HG03139 (cell line): Measurements from ENCODE around the gene UQCC3.
A peak's percentile ranks its signal among the peaks of the same experiment; 100 is the strongest.
"Not testable (repeated sequence)": the region's sequence is repeated elsewhere in the genome, so short reads cannot be mapped to it uniquely, and the experiment has no call there.

Experiments used
- ATAC-seq: cut with Tn5 transposase; IDR thresholded peaks from one replicate; pipeline ENCODE4 v1.9.1; 2021; ENCODE audit not compliant: unreplicated experiment

Gene UQCC3, protein sequence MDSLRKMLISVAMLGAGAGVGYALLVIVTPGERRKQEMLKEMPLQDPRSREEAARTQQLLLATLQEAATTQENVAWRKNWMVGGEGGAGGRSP

DNA sequence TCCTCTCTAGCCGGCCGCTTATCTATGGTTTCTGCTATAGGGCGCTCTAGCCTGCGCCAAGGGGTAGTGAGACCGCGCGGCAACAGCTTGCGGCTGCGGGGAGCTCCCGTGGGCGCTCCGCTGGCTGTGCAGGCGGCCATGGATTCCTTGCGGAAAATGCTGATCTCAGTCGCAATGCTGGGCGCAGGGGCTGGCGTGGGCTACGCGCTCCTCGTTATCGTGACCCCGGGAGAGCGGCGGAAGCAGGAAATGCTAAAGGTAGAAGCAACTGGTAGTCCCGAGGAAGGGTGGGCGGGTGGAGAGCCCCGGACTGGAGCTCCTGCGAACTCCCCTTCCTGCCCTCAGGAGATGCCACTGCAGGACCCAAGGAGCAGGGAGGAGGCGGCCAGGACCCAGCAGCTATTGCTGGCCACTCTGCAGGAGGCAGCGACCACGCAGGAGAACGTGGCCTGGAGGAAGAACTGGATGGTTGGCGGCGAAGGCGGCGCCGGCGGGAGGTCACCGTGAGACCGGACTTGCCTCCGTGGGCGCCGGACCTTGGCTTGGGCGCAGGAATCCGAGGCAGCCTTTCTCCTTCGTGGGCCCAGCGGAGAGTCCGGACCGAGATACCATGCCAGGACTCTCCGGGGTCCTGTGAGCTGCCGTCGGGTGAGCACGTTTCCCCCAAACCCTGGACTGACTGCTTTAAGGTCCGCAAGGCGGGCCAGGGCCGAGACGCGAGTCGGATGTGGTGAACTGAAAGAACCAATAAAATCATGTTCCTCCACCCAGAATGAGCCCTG, at the start of gene UQCC3, which contains the start of gene LBHD1:
UQCC3 (plus strand) TSS at position 66 of the 782 bp plus-strand sequence; CDS start at position 139, 73 bp downstream.
LBHD1 (minus strand) TSS at position 660 of the 782 bp plus-strand sequence. CDS start 2,236 bp downstream, outside the sequence.
- peak; percentile 46 for ATAC-seq

DNA sequence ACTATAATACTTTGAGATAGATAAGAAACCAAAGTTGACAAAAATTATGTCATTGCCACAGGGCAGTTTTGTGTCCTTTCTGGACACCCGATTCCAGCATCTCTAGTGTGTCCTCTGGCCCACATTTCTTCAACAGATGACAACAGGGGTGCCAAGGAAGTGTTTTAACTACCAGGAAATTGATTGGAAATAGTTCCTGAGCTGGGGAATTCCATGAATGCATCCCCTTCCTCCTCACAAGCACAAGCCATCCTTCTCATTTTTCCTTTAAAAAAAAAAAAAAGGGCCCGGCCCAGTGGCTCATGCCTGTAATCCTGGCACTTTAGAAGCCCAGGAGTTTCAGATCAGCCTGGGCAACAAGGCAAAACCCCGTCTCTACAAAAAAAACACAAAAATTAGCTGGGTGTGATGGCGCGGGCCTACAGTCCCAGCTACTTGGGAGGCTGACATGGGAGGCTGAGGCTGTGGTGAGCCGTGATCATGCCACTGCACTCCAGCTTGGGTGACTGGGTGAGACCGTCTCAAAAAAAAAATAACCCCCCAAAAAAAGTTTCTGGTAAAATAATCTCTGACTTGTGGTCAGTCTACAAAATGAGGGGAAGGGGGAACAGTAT, 48.9 kb upstream of the UQCC3 start:
- no peak for ATAC-seq

DNA sequence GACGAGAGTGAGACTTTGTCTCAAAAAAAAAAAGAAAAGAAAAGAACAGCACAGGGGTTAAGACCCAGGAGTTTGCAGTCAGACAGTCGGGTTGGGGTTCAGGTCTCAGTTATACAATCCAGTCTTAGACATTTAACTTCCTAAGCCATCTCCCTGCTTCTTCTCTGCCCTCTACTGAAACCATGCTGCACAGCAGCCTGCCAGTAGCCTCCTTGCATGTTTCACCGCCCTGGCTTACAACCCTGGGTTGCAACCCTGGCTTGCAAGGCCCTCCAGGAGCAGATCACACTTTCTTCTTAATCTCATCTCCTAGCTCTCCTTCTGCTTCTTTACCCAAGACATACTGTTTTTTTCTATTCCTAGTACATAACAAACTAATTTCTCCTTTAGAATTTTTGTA, 43.8 kb upstream of the UQCC3 start:
- ATAC-seq = no peak

DNA sequence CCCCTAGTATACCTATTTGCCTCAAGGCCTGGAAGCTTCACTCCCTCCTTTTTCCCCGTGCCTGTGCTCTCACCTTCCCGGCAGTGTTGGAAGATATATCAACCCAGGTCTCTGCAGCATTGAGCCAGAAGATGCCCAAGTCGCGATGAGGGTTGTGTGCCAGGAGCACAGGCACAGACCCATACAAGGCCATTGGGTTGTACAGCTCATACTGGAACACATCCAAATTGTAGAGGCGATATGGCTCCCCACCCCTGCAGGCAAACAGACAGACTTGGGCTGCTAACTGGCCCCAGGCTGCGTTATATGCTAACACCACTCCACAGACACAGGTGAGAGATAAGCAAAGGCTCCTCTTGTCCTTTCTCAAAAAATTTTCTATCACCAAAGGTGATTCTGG, 39.0 kb upstream of the UQCC3 start:
- no peak for ATAC-seq

DNA sequence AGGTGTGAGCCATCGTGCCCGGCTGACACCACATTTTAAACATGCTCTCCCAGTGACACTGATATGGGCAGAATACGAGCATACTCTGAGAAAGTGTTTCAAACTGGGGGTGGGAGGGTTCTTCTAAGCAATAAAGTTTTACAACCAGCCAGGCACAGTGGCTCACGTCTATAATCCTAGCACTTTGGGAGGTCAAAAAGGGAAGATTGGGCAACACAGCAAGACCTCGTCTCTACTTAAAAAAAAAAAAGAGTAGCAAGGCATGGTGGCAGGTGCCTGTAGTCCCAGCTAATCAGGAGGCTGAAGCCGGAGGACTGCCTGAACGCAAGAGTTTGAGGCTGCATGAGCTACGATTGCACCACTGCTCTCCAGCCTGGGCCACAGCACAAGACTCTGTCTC, 27.3 kb upstream of the UQCC3 start:
- no peak for ATAC-seq

DNA sequence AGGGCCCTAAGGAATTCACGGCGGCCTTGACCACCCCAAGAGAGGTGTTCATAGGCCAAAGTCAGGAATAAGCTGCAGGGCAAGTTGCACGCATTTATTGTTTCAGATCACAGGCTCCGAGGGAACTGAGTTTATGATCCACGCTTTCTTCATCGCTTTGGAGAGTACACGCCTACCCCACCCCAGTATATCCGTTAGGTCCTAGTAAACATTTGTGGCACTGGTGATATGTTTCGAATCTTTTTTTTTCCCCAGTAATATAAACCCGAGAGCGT, 25.9 kb upstream of the UQCC3 start:
- no peak for ATAC-seq

DNA sequence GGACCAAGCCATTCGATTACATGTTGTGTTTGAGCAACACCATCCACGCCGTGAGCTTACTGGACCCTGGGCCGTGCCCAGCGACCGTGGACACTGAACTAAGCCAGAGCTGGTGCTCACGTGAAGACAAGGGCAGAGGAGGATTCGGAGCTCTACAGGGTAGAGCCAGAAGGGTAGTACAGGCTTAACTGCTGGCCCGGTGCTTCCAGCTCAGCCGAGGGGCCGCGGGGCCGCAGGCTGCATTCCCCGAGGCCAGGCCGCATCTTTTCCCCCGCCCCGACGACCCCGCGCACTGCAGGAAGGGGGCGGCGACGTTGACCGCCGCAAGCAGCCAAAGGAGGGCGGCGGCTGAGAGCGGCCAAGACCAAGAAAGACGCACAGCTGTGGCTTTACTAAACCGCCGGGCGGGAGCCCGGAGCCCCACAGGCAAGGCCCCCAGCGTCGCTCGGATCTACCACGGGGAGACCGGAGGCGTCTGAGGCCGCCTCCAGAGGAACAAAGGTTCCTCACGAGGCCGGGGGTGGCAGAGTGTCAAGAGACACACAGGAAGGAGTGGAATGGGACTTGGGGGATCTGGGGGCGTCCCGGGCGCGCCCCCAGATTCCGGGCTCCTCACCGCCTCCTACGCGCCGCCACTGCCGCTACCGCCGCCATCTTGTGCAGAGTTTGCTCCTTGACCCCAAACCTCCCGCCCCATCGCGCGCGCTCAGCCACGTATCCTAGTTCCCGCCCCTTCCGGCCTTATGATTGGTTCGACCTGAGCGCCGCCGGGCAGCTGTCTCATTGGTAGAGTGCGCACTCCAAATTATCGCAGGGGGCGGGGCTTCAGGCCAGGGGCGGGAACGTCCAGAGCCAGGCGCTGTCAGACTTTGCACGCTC, 25.3 kb upstream of the UQCC3 start, which contains the start of gene GANAB:
GANAB (minus strand) TSS at position 668 of the 879 bp plus-strand sequence; CDS start at position 654, 14 bp downstream.
- peak; percentile 93 for ATAC-seq

DNA sequence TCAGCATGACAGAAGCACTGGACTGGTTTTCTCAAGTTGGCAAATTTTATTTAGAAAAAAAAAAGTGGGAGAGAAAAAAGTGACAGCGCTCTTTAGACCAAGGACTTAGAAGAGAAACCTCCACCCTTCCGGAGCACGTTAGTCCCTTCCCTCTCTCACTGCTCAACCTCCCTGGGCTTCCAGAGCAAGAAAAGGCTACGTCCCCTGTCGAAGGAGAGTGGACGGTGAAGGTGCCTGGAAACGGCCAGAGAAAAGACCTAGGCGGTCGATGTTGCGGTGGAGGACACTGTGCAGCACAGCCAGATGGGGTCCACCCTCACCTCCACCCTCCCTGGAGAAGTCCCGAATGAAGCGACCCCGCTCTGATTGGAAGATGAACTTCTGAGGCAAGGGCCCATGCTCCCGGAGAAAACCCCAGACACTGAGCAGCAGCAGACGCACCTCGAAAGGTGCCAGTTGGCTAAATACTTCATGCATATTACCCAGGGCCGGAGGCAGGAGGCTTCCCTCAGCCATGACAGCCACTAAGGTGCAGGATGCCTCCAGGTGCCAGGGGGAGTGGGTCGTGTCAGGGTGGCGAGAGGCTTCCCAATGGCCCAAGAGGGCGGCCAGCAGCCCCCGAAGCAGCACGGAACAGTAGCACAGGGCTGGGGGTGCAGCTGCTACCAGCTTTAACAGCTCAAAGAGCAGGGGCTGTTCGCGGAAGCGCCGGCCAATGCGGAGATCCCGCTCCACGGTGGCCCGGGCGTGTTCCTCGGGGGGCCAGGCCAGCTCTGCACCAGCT, 24.5 kb upstream of the UQCC3 start:
- ATAC-seq = no peak

DNA sequence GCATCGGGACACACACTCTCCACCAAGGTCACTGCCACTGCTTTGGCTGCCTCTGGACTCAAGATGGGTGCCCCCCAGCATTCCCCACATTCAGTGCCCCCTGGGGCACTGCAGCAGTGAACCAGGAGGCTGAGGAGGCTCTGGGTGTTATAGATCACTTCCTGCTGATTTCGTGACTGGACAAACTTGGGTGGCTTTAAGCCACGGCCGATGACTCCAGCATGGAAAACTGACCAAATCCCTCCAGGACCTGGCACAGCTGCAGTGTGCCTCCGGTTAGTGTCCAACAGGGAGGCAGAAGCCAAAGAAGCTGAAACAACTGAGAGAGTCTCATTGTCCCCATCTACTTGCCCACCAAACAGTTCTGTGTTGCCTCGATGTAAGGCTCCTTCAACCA, 23.9 kb upstream of the UQCC3 start:
- no peak for ATAC-seq

DNA sequence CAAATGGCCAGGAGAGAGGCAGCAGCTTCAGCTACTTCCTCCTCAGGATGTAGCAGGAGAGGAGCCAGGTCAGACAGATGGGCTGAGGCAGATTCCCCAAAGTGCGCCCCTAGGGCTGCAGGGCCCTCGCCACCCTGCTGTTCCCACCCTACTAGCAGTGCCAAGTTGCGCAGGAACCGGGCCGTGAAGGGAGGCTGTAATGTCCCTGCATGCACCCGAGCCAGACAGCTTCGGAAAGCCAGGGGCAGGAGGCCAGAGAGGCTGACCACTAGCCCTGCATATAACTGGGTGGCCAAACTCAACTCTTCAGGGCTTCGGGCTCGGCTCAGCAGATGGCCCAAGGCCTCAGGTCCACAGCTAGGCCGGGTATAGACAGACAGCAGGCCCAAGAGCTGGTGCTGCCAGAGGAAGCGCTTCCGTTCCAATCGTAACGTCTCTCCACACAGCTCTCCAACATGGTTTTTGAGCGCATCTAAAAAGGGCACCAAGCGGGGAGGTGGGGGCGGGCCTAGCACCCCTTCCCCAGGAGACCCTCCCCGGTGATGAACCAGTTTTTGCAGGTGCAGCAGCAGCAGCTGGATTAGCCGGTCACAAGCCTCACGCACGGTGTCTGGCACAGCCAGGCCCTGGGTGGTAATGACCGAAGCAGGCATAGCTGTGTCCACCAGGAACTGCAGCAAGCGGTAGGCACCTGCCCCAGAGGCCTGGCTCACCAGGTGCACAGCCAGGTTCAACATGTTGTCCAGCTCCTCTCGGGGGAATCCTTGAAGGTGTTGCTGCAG, 23.1 kb upstream of the UQCC3 start:
- no peak for ATAC-seq

DNA sequence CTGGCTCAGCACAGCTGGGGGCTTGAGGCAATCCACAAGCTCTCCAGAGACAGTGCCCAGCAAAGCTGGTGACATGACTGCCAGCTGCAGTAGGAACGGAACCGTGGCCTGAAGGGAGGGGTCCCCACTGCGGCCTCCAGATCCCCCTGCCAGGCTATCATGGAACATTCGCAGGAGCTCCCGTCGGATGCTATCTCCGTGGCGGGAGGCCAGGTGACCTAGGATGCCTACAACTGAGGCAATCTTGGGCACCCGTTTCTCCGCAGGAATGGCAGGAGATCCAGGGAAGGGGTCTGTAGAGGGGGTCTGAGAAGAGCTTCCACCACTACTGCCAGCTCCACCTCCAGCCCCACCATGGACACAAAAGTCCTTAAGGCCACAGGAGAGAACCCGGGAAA, 22.5 kb upstream of the UQCC3 start:
- no peak for ATAC-seq

DNA sequence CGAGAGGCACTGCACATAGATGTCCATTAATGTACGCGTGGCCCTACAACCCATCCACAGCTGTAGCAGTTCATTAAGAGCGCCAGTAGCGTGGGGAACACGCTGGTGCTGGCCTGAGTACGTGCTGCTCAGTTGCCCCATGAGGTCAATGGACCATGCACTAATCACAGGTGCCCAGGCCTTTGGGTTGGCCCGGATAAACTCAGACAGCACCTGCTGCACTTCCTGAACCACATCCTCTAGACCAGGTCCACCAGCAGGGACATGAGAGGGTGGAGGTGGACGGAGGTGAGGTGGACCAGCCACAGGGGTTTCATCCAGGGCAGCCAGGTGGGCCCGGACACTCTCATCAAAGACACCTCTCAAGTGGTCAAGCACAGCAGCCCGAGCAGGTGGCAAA, 22.0 kb upstream of the UQCC3 start:
- no peak for ATAC-seq

DNA sequence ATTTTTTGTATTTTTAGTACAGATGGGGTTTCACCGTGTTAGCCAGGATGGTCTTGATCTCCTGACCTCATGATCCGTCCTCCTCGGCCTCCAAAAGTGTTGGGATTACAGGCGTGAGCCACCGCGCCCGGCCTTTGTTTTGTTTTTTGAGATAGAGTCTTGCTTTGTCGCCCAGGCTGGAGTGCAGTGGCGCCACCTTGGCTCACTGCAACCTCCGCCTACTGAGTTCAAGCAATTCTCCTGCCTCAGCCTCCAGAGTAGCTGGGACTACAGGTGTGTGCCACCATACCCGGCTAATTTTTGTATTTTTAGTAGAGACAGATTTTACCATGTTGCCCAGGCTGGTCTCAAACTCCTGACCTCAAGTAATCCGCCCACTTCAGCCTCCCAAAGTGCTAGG, 21.2 kb upstream of the UQCC3 start:
- ATAC-seq = not testable (repeated sequence)

DNA sequence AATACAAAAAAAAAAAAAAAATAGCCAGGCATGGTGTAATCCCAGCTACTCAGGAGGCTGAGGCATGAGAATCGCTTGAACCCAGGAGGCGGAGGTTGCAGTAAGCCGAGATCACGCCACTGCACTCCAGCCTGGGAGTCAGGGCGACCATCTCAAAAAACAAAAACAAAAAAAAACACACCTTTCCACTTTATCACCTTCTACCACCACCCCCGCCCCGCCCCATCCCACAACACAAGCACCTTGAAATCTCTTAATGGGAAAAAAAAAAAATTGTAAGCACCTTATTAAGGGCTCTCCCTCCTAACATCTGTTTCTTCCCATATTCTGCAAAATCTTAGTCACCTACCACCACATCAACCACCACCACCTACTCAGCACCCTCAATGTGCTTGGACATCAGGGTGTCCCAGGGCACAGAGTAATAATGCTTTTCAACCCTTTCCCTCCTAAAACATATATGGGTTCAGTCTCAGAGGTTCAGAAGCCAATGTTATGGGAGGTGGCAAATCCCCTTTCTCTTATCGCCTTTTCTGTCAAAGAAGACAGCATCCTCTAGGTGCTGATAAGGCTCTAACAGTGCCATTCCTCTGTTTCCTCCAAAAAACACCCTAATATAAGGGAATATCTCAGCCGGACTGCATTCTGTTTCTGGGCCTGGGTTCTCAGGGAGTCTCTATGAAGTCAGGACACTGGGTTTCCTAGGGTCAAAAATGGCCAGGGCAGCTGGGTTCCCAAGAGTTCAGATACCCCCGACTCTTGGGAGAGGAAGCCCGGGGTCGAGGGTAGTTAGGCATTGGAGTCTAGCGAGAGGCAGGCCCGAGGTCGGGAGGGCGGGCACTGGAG, 19.1 kb upstream of the UQCC3 start:
- peak; percentile 8 for ATAC-seq

DNA sequence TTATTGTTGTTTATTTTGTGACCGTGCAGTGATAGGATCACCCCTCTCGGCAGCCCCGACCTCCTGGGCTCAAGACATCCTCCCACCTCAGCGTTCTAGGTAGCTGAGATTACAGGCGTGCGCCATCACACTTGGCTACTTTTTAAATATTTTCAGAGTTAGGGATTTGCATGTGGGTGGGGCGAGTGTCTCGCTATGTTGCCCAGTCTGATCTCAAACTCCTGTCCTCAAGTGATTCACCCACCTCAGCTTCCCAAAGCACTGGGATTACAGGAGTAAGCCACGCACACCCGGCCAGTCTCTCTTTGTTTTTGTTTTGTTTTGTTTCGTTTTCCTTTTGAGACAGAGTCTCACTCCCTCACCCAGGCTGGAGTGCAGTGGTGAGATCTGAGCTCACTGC, 17.2 kb upstream of the UQCC3 start:
- ATAC-seq = no peak

DNA sequence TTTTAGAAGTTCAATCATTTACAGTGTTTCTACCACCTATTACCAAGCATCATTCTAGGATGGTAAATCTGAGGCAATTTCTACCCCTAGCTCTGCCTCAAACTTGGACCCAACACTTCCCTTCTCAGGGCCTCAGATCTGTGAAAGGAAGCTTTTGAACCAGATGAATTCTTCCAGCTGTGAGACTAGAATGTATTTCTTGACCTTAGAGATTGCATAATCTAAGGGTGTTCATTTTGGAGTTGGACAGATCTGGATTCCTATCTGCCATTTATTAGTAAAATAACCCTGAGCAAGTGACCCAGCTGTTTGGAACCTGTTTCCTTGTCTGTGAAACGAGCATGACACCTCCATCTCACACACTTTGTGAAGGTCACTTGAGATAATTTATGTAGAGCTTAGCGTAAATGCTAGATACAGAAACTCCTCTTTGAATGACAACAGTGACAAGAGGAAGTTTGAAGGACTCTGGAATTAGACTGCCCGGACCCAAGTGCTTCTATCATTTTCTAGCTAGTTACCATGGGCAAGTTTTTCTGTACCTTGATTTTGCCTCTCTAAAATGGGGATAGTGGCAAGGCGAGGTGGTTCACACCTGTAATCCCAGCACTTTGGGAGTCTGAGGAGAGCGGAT, 14.6 kb upstream of the UQCC3 start:
- no peak for ATAC-seq

DNA sequence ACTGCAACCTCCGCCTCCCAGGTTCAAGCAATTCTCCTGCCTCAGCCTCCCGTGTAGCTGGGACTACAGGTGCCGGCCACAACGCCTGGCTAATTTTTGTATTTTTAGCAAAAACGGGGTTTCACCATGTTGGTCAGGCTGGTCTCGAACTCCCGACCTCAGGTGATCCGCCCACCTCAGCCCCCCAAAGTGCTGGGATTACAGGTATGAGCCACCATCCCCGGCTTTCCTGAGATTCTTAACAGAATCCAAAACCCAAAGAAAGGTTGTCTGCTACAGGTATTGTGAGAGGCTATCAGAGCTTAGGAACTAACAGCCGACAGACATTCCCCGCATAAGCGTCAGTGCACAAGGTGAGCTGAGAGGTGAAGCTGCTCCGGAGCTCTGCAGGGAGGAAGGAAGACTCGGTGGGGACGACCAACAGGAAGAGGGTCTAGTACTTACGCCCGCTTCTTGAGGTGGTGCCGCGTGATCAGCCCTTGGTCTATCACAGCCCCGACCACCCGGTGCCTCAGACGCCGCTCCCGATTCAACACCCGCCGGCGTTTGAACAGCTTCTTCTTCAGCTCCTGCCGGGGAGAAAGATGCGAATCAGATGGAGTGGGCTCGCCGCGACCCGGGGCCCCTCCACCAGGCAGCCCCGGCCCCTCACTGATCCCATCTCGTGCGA, 6.9 kb upstream of the UQCC3 start:
- ATAC-seq = peak; percentile 16

DNA sequence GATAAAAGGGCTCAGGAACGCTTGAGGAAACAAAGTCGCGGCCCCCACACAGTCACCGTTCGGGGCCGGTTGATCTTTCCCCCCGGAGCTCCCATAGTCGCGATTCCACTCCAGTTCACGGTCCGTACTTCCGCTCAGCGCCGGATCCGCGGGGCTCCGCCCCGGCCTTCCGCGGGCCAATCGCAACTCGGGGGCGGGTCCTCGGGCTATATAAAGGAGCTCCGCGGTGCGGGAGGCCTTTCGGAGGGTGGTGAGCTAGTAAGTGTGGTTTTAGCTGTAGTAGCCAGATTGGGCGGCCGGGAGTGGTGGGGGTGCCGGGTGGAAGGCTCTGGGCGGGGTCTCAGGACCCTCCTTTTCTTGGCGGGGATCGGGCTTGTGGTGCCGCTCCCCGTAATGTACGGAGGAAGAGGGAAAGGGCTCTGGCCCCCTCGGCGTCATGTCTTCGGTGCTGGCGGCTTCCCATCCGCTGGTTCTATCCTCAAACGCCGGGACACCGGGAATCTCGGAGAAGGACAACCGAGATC, 6.3 kb upstream of the UQCC3 start, which contains the start of the genes C11orf98 and CSKMT:
C11orf98 (minus strand) TSS at position 136 of the 524 bp plus-strand sequence; CDS start at position 95, 41 bp downstream.
CSKMT (plus strand) TSS at position 238 of the 524 bp plus-strand sequence. CDS start 568 bp downstream, outside the sequence.
- peak; percentile 69 for ATAC-seq
